ENCODE data around the gene NDUFAF3. TPM values are rescaled to one million over a fixed set of nuclear protein-coding genes. Genes with fewer than 3 reads are reported as not detected.

NDUFAF3 gene
- total RNA-seq, 2 donors from 2014 or later: 168 to 183 TPM

- Histone ChIP-seq H3K9me3 (no peaks in the 10 kb centered on the region), H3K27ac (peak overlapping the region; percentile 74 to 75), H3K4me3 (peak overlapping the region; percentile 50 to 74), H3K27me3 (replicated peaks; ENCODE audit: insufficient read depth) (no peaks in the 10 kb centered on the region), H3K4me1 (replicated peaks) (peaks cover 3% of the 10 kb centered on the region), H3K36me3 (peaks cover 12 to 16% of the 10 kb centered on the region in 2 donors)
- DNase-seq (ENCODE audit: low spot score): no peak
- no peak for TF ChIP-seq POLR2A (IDR thresholded peaks at IDR 0.05)
- TF ChIP-seq POLR2AphosphoS5 (IDR thresholded peaks at IDR 0.05): no peak
- TF ChIP-seq CTCF (IDR thresholded peaks at IDR 0.05): no peak
- intact Hi-C loops (cut with DNase I): no loop called here
- 3% methylated on average over 18 of the region's 18 CpGs for WGBS
These were observed 3.3 kb upstream of the NDUFAF3 start for GRCh38 chr3:49018707-49019006.

- H3K4me1 ChIP-seq (replicated peaks): peaks cover 3% of the 10 kb centered on the region
- H3K4me3 ChIP-seq: peak overlapping the region; percentile 79 to 86
- no peaks in the 10 kb centered on the region for H3K9me3 ChIP-seq
- peak overlapping the region; percentile 99 to 100 for H3K27ac ChIP-seq
- no peak for DNase-seq (ENCODE audit: low spot score)
- 36% methylated on average over 12 of the region's 12 CpGs for WGBS
- intact Hi-C loops (cut with DNase I): loop anchor here (5.0 kb wide), 1 partner anchor 72 kb away; the partner anchor contains the start of gene QRICH1
- H3K36me3 ChIP-seq: peaks cover 10 to 15% of the 10 kb centered on the region in 2 donors
- H3K27me3 ChIP-seq (replicated peaks; ENCODE audit: insufficient read depth): no peaks in the 10 kb centered on the region
- TF ChIP-seq POLR2A (IDR thresholded peaks at IDR 0.05) (no peak), CTCF (IDR thresholded peaks at IDR 0.05) (no peak), POLR2AphosphoS5 (IDR thresholded peaks at IDR 0.05) (no peak)
These were observed 2.0 kb upstream of the NDUFAF3 start for GRCh38 chr3:49019941-49020329.

GRCh38 chr3:49020330-49021212 lies 1.4 kb upstream of the NDUFAF3 start:
- Histone ChIP-seq H3K27me3 (replicated peaks; ENCODE audit: insufficient read depth) (no peaks in the 10 kb centered on the region), H3K27ac (peak overlapping the region; percentile 99 to 100), H3K4me3 (peak overlapping the region; percentile 79 to 86), H3K4me1 (replicated peaks) (peaks cover 3% of the 10 kb centered on the region), H3K36me3 (peaks cover 7 to 10% of the 10 kb centered on the region in 2 donors), H3K9me3 (no peaks in the 10 kb centered on the region)
- intact Hi-C loops (cut with DNase I): loop anchor here (5.0 kb wide), 1 partner anchor 72 kb away; the partner anchor contains the start of gene QRICH1
- no peak for DNase-seq (ENCODE audit: low spot score)
- 2% methylated on average over 35 of the region's 51 CpGs for WGBS
- no peak for TF ChIP-seq POLR2AphosphoS5 (IDR thresholded peaks at IDR 0.05)
- TF ChIP-seq CTCF (IDR thresholded peaks at IDR 0.05): no peak
- TF ChIP-seq POLR2A (IDR thresholded peaks at IDR 0.05): no peak

- DNase-seq (ENCODE audit: low spot score): peak; percentile 99
- peaks cover 3% of the 10 kb centered on the region for H3K4me1 ChIP-seq (replicated peaks)
- no peaks in the 10 kb centered on the region for H3K9me3 ChIP-seq
- TF ChIP-seq POLR2A (IDR thresholded peaks at IDR 0.05) (peak; percentile 99), POLR2AphosphoS5 (IDR thresholded peaks at IDR 0.05) (peak; percentile 99), CTCF (IDR thresholded peaks at IDR 0.05) (no peak)
- H3K27me3 ChIP-seq (replicated peaks; ENCODE audit: insufficient read depth): no peaks in the 10 kb centered on the region
- 0% methylated on average over 59 of the region's 60 CpGs for WGBS
- intact Hi-C loops (cut with DNase I): loop anchor here (5.0 kb wide), 1 partner anchor 71 kb away; the partner anchor contains the start of gene QRICH1
- H3K36me3 ChIP-seq: peaks cover 7 to 8% of the 10 kb centered on the region in 2 donors
- H3K4me3 ChIP-seq: peak overlapping the region; percentile 79 to 86
- peak overlapping the region; percentile 99 to 100 for H3K27ac ChIP-seq
These were observed 608 bp upstream of the NDUFAF3 start for GRCh38 chr3:49021213-49021812.

Measured in prostate gland (tissue), 2 donors.